Subcutaneous adipose tissue (tissue), 4 donors: ENCODE results near the gene PLA2G4E. TPM values are rescaled to one million over a fixed set of nuclear protein-coding genes. Genes with fewer than 3 reads are reported as not detected.

Experiments
- total RNA-seq, 4 donors: library from RNA; depleted of rRNA; stranded (reverse); fragments of >200 nt; gene quantifications; one replicate each; pipeline ENCODE4 v1.1.0, GENCODE V29; 2016
- TF ChIP-seq, protein P1 (sequence below): fragments of 450-650 bp; IDR thresholded peaks from one replicate; pipeline ENCODE4 v1.5.1; 2016; ENCODE audit warnings: low read depth, mild to moderate bottlenecking, control low read depth, antibody characterized with exemption, moderate library complexity

PLA2G4E gene
- total RNA-seq, 4 donors from 2014 or later, result not detected

DNA sequence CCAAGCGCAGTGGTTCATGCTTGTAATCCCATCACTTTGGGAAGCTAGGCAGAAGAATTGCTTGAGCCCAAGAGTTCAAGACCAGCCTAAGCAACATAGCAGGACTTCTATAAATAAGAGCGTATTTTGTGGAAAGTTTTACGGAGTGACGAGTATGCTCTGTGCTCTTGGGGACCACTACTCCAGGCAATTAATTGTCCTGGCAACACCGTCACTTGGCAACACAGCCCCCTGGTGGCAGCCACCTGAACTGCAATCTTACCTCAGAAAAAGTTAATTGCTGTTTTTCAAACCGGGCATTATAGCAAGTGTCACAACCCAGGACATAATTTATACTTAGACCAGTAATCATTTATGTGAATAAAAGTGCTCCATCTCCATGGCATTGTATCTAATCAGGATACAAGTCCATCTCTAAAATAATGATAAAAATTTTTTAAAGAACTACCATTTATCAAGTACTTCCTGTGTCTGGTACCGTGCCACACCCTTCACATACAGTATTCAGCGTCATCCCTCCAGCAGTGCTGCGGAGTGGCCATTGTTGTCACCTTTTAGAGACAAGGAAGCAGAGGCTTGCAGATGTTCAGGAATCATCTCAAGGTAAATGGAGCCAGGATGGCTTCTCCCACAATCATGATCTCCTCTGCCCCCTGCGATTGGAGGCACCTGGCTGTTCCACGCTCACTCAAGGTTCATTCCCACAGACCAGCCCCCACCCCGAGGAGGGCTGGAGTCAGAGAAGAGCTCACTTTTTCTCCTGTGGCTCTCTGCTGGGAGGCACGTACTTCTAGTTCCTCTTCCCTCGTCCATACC lies 39.0 kb upstream of the PLA2G4E start:
- TF ChIP-seq, protein P1, sequence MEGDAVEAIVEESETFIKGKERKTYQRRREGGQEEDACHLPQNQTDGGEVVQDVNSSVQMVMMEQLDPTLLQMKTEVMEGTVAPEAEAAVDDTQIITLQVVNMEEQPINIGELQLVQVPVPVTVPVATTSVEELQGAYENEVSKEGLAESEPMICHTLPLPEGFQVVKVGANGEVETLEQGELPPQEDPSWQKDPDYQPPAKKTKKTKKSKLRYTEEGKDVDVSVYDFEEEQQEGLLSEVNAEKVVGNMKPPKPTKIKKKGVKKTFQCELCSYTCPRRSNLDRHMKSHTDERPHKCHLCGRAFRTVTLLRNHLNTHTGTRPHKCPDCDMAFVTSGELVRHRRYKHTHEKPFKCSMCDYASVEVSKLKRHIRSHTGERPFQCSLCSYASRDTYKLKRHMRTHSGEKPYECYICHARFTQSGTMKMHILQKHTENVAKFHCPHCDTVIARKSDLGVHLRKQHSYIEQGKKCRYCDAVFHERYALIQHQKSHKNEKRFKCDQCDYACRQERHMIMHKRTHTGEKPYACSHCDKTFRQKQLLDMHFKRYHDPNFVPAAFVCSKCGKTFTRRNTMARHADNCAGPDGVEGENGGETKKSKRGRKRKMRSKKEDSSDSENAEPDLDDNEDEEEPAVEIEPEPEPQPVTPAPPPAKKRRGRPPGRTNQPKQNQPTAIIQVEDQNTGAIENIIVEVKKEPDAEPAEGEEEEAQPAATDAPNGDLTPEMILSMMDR, result no peak

DNA sequence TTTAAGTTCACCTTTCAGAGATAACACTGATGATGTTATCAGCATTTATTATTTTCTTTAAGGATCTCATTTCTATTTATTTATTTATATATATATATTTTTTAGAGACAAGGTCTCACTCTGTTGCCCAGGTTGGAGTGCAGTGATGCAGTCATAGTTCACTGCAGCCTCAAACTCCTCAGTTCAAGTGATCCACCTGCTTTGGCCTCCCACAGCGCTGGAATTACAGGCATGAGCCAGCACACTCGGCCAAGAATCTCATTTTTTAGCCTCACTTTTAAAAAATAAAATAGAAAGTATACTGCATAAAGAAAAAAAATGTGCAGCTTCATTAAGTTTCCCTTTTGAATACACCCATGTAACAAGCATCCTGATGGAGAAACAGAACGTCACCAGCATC lies 37.9 kb upstream of the PLA2G4E start:
- TF ChIP-seq, protein P1, result no peak

DNA sequence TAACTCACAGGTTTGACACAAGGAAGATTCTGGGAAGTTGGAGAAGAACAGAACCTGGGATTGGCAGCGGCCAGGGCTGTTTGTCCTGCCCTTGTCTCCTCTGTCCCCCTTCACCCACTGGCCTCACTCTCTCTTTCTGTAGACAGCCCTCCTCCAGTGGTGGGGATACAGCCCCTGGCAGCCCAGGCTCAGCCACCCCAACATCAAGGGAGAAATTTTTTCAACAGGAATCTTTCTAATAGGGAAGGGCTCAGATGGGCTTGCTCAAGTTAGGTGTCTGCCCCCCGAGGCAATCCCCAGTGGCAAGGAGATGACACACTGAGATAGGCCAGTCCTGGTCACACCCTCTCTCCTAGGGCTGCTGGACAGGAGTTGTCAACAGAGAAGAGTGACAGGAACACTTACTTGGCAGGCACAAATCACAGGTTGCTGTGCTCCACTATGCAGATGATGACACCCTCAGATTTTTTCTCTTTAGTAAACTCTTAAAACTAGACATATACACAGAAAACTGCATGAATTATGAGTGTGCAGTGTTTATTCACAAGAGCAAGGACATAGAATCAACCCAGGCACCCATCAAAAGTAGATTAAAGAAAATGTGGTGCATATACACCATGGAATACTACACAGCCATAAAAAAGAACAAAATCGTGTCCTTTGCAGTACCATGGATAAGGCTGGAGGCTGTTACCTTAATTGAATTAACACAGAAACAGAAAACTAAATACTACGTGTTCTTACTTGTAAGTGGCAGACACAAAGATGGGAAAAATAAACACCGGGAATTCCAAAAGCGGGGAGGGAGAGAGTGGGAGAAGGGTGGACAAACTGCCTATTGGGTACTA lies 37.2 kb upstream of the PLA2G4E start:
- TF ChIP-seq, protein P1, result no peak

DNA sequence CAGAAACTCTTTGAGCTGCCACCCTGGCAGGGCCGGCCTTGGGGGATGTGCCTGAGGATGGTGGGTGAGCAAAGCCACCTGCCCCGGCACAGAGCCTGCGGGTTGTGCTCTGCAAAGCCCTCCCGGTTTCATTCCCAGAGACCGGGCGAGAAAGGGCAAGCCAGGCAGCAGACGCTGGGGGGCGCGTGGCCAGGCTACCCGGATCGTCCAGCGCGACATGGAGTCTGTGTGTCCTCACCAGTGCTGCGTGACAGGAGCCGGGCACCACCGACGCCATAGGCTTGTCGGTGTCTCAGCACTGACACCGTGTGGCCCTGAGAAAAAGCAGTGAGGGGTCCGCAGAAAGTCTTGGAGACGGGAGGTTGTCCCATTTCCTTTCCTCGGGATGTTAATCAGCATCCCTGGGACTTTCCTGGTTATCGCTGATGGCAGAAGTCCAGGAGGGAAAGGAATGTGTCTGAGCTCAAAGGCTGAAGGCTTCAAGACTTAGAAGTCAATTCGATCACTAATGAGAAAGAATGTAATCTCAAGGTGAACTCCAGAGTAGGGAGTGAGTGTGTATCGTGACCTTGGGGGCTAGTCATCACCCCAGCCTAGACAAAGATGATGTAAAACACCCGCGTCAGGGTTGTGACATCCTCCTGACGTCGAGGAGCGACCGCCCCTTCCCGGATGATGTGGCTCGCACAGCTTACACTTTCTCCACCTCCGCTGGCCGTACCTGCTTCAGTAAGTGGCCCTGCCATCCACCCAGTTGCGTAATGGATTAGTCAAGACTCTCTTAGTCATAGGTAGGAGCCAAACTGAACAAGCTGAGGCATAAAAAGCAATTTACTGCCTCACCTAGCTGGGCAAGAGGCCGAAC lies 36.3 kb upstream of the PLA2G4E start:
- TF ChIP-seq, protein P1, result no peak

DNA sequence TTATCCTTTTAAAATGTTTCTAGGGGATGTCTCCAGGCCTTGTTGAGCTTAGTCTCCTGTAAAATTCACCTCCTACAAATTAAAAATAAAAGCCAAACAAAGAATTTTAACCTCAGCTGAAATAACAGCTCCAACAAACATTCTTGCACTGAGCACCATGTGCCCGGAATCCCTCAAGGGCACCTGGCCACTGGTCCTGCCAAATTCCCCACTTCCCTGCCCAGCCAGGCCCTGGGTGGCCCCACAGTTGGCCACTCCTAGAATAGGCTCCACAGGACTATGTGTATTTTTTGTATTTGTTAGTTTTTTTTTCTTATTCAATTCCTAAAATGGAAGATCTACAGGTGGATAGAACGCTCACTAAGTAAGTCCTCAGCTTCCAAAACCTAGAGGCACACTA lies 33.1 kb upstream of the PLA2G4E start:
- TF ChIP-seq, protein P1, result no peak

DNA sequence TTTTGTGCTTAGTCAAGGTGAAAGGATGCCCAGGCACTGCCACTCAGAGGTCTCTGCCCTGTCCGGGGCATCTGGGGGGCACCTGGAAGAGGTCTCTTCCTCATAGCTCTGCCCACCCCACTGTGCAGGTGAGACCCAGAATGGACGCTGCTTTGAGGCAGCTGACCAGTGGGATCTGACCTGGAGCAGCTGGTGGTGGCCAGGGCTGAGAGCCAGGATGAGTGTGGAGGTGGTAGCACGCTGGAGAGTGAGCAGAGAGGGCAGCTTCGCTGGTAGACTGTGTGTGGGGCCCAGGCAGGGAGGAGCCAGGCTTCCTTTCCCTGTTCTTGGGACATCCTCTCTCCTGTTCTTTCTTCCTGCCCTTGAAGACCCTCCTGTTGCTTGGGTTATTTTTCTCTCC lies 32.2 kb upstream of the PLA2G4E start:
- TF ChIP-seq, protein P1, result no peak
